HG02678 (cell line): ENCODE data around the gene RNF217.
A peak's percentile ranks its signal among the peaks of the same experiment; 100 is the strongest.
"Not testable (repeated sequence)": the region's sequence is repeated elsewhere in the genome, so short reads cannot be mapped to it uniquely, and the experiment has no call there.

Experiments used
- ATAC-seq: cut with Tn5 transposase; IDR thresholded peaks from one replicate; pipeline ENCODE4 v1.9.1; 2021; ENCODE audit warnings: mild to moderate bottlenecking, moderate library complexity; ENCODE audit not compliant: unreplicated experiment

Gene RNF217, protein sequence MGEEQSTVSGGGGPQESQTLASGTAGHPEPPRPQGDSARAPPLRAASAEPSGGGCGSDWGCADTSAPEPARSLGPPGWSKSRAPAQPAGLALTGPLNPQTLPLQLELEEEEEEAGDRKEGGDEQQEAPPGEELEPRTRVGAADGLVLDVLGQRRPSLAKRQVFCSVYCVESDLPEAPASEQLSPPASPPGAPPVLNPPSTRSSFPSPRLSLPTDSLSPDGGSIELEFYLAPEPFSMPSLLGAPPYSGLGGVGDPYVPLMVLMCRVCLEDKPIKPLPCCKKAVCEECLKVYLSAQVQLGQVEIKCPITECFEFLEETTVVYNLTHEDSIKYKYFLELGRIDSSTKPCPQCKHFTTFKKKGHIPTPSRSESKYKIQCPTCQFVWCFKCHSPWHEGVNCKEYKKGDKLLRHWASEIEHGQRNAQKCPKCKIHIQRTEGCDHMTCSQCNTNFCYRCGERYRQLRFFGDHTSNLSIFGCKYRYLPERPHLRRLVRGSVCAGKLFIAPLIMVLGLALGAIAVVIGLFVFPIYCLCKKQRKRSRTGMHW

DNA sequence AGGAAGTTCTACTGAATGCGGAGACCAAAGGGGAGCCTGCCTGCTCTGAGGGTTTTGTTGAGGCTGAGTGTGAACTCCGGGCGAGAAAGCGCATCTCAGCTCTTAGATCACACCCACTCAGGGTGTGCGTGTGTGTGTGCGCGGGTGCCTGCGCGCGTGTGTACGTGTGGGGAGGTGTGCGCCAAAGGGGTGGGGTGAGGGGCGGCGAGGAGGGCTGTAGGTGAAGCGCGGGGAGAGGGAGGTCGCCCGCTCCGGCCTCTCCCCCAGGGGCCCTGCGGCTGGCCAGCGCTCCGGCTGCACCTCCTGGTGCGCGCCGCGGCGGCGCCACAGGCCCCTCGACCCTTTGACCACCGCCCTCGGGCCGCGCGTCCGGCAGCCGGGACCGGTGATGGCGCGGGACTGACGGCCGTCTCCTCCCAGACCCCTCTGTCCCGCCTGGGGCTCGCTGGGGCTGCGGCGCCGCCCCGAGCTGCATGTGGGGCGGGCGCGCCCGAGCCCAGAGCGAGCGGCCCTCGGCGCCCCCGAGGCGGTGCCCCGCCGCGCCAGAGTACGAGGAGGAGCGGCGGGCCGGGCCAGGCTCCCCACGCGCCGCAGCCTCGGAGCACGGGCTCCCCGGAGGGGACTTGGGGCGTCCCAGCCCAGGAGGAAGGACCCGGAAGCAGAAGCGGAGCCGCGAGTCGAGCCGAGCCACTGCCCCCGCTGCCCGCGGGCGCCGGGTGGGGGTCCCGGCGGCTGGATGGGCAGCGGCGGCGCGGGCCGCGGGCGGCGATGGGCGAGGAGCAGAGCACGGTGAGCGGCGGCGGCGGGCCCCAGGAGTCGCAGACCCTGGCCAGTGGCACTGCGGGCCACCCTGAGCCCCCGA lies at the start of gene RNF217:
RNF217 (plus strand) TSS at position 661 of the 862 bp plus-strand sequence; CDS start at position 769, 108 bp downstream.
- peak; percentile 33 for ATAC-seq

DNA sequence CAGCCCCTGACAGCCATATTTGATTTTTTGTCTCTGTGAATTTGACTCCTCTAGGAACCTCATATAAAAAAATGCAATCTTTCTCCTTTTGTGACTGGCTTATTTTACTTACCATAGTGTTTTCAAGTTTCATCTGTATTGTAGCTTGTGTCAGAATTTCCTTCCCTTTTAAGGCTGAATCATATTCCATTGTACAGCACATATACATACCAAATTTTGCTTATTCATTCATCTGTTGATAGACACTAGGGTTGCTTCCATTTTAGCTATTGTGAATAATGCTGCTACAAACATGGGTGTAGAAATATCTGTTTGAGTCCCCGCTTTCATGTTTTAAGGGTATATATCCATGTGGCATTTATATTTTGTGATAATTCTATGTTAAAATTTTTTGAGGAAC lies 49.2 kb upstream of the RNF217 start:
- ATAC-seq: no peak

DNA sequence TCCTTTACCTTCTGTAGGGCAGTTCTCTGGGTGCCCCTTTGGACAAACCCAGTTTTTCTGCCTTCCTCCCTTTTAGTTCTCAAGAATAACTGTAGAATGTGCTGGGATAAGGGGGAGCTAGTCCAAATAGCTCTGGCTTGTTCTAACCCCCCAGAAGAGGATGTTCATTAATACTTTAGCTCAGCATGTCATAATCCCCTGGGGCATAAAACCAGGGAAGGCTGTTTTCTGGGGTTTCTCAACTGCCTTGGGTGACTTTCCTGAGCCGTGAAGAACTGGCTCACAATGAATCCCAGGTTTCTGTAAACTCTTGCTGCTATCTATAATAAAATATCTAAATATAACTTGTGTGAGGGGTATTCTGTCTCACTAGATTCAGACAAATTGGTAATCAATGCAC lies 44.5 kb upstream of the RNF217 start:
- no peak for ATAC-seq

DNA sequence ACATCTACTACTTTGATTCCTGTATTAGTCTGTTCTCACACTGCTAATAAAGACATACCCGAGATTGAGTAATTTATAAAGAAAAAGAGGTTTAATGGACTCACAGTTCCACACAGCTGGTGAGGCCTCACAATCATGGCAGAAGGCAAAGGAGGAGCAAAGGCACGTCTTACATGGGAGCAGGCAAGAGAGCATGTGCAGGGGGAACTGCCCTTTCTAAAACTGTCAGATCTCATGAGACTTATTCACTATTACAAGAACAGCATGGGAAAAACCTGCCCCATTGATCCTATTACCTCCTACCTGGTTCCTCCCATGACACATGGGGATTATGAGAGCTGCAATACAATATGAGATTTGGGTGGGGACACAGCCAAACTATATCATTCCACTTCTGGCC lies 42.5 kb upstream of the RNF217 start:
- not testable (repeated sequence) for ATAC-seq

DNA sequence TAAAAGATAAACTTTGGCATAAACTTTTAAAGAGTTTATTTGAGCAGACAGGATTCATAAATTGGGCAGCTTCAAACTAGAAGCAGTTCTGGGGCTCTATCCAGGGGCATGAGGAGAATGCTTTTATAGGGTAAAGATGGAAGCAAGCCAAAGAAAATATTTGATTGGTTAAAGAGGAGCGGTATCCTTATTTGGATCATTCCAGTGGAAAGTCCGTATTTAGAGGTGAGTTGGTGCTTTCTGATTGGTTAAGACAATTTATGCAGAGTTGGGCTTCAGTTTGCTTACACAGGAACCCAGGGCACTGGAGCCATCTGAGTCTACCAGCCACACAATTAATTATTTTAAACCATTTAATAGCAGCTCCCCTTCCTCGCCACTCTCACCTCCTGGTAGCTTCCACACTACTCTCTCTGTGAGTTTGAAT lies 37.9 kb upstream of the RNF217 start:
- ATAC-seq: no peak

DNA sequence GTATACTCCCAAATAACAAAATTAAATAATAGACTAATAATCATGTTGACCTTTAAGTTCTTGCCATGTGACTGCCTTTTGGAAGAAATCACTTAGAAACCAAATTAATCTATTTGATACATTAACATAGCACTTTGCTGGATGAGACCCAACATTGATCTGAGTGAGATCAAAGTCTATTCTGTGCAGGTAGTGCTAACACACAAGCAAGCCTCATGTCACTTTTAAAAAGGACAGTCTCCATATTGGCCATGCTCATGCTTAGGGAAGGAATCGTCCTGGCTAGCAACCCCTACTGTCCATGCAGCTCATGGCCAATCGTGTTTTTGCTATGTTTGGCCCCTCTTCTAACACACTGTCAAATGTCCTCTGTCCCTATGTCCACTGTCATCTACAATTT lies 35.8 kb upstream of the RNF217 start:
- no peak for ATAC-seq

DNA sequence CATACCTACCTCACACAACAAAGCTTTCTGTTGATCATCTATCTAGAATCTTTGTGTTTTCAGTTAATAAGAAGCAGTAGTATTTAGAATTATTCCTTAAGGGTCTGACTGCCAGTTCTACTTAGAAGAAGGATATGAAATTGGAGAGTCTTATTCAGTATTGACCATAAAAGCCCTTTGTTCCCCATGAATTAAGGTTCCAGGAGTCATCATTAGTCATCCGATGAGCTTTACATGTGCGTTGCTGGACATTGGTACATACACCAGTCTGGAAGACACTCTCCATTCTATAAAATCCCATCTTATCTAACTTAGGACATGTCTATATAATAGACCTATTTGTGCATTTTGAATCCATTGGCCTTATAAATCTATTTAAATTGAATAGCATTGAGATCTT lies 34.4 kb upstream of the RNF217 start:
- no peak for ATAC-seq

DNA sequence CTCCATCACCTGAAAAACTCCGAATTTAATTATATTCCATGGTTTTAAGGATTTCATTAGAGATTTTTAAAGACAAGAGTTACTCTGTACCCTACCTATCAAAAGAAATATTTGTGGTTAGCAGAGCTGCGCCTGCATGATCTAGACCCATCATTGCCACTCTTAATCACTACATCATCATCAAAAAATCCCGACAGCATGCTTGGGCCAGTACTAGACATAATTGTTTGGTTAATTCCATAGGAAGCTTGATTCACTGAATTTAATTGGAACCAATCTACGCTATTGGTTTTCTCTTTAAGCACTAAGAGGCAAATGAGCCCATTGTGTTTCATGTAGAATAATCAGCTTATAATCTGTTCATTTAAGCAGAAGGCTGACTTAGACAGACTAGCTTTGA lies 33.4 kb upstream of the RNF217 start:
- no peak for ATAC-seq

GRCh38 chr6:124937645-124938044 lies 24.6 kb upstream of the RNF217 start:
- ATAC-seq: no peak

DNA sequence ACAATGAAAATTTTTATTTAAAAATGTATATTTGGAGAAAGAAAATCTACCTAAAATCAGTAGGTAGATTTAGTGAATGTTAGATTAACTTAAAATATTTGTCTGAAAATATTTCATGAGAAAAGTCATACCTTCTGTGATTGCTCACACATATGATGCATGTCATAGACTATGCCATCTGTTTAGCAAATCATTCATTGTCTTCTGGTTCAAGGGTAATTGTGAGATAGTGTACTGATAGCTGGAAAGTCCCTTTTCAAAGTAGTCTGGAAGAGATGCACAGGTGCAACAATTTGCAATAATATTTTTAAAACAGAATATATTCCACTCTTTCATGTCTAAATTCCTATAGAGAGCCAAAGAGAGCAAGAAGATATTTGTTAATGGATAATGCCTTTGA lies 21.0 kb upstream of the RNF217 start:
- peak; percentile 68 for ATAC-seq

GRCh38 chr6:124943658-124944057 lies 18.6 kb upstream of the RNF217 start:
- no peak for ATAC-seq

- ATAC-seq: no peak
Observed at GRCh38 chr6:124947971-124948451, 14.2 kb upstream of the RNF217 start.

DNA sequence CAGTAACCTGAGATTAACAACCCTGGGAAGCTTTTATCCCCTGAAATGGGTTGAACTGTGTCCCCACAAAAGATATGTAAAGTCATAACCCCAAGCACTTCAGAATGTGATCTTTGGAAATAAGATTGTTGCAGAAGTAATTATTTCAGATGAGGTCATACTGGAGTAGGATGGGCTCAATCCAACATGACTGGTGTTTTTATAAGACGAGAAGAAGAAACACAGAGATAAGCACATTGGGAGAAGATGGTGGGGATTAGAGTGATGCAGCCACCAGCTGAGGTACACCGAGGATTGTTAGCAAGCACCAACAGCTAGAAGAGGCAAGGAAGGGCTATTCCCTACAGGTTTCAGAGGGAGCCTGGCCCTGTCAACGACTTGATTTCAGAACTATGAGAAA lies 12.5 kb upstream of the RNF217 start:
- ATAC-seq: no peak

DNA sequence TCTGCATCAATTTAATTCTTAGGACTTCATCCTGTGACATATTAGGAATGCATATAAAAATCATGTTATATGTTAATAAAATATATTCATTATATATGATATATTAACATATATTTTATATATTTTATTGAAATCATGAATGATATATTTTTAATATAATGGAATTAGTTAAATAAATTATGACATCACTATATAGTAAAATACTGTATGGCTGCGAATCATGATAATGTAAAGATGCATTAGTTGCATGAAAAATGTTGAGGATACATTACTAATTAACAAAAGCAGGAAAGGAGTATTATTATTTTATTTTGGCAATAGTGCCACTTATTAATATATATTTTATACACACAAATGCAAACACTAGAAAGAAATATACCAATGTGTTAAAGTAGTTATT lies 8.4 kb upstream of the RNF217 start:
- no peak for ATAC-seq

GRCh38 chr6:124955108-124955856 lies 7.0 kb upstream of the RNF217 start:
- no peak for ATAC-seq

DNA sequence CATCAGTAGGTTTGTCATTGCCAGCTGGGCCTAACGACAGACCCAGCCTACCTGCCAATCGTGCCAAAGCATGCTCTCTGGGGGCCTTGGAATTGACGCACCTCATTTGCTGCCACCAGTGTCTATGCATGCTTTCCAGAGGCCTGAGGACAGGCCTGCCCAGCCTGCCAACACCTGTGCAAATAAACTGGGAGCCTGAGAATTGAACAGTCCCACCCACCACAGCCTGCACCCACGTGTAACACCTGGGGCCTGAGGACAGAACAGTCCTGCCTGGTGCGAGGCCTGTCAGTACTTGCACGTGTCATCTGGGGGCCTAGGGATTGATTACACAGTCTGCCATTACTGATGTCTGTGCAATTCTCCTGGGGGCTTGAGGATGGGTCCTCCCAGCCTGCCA lies 6.2 kb upstream of the RNF217 start:
- no peak for ATAC-seq

- ATAC-seq: no peak
Observed at GRCh38 chr6:124958149-124958548, 4.1 kb upstream of the RNF217 start.

- no peak for ATAC-seq
Observed at GRCh38 chr6:124958759-124959354, 3.4 kb upstream of the RNF217 start.

GRCh38 chr6:124960757-124961463 lies 1.3 kb upstream of the RNF217 start:
- no peak for ATAC-seq

DNA sequence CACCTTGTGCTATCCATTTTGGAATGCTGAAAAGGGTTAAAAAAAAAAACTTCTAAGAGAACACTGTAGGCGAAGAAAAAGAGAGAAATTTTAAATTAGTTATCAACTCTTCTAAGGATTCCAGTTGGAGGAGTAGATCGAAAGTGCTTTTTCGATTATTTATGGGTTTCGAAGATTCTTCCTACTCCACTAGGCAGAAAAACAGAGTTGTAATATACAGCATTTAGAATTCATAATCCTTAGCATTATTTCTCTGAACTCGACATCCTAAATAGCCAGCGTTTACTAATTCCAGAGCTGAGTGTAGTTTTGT lies 817 bp upstream of the RNF217 start:
- ATAC-seq: no peak
